Liver (tissue), 9 donors: Measurements from ENCODE around the gene CMTM6. TPM values are rescaled to one million over a fixed set of nuclear protein-coding genes. Genes with fewer than 3 reads are reported as not detected.
"Not testable (repeated sequence)": the region's sequence is repeated elsewhere in the genome, so short reads cannot be mapped to it uniquely, and the experiment has no call there.

Experiments used
- DNase-seq: peaks from one replicate; pipeline ENCODE4 v3.0.0-alpha.2; 2017; ENCODE audit warnings: low spot score
- H3K27ac ChIP-seq, 2 donors: one replicate each; pipeline ENCODE4 v1.7.0; 2013; ENCODE audit warnings: inconsistent platforms in 2 of 2, low read length in 2 of 2, control low read depth in 1 of 2, low read depth in 1 of 2, mild to moderate bottlenecking in 1 of 2
- H3K27me3 ChIP-seq, 4 donors: one replicate each; pipeline versions ENCODE4 v1.6.1 to v1.7.0; 2013; ENCODE audit warnings: low read length in 3 of 4, inconsistent platforms in 1 of 4, mild to moderate bottlenecking in 1 of 4, moderate library complexity in 1 of 4; ENCODE audit not compliant: control insufficient read depth in 4 of 4, insufficient read depth in 4 of 4
- H3K36me3 ChIP-seq, 4 donors: one replicate each; pipeline versions ENCODE4 v1.6.1 to v1.7.0; 2013; ENCODE audit warnings: low read length in 3 of 4, mild to moderate bottlenecking in 3 of 4, low read depth in 1 of 4, moderate library complexity in 1 of 4; ENCODE audit not compliant: control insufficient read depth in 4 of 4, insufficient read depth in 3 of 4
- H3K4me1 ChIP-seq, 4 donors: one replicate each; pipeline versions ENCODE4 v1.6.1 to v1.7.0; 2013; ENCODE audit warnings: low read length in 3 of 4, mild to moderate bottlenecking in 3 of 4, moderate library complexity in 1 of 4; ENCODE audit not compliant: control insufficient read depth in 4 of 4, insufficient read depth in 4 of 4
- H3K4me3 ChIP-seq, 3 donors: one replicate each; pipeline versions ENCODE4 v1.6.1 to v1.7.0; 2013; ENCODE audit warnings: low read length in 3 of 3, control low read depth in 1 of 3, low read depth in 1 of 3, mild to moderate bottlenecking in 1 of 3
- H3K9ac ChIP-seq, 2 donors: one replicate each; pipeline ENCODE4 v1.7.0; 2013; ENCODE audit warnings: low read length in 2 of 2, mild to moderate bottlenecking in 2 of 2, moderate library complexity in 2 of 2, control low read depth in 1 of 2, low read depth in 1 of 2
- H3K9me3 ChIP-seq, 4 donors: one replicate each; pipeline versions ENCODE4 v1.6.1 to v1.7.0; 2013; ENCODE audit warnings: low read length in 3 of 4; ENCODE audit not compliant: control insufficient read depth in 4 of 4
- EGR1 ChIP-seq, 2 donors: IDR thresholded peaks; 2 replicates each; pipeline ENCODE4 v1.6.1; 2016 to 2018; ENCODE audit warnings: antibody characterized with exemption in 2 of 2, low read depth in 2 of 2
- FOXA1 ChIP-seq: IDR thresholded peaks from 2 replicates; pipeline ENCODE4 v1.6.1; 2016; ENCODE audit warnings: antibody characterized with exemption
- FOXA2 ChIP-seq: IDR thresholded peaks from 2 replicates; pipeline ENCODE4 v1.6.1; 2016; ENCODE audit warnings: antibody characterized with exemption
- GABPA ChIP-seq, 2 donors: IDR thresholded peaks in 1 of 2; conservative IDR thresholded peaks in 1 of 2; 2 replicates each; pipeline ENCODE4 v1.6.1; 2016; ENCODE audit warnings: antibody characterized with exemption in 2 of 2, mild to moderate bottlenecking in 1 of 2, moderate library complexity in 1 of 2
- HNF4A ChIP-seq, 2 donors: conservative IDR thresholded peaks; 2 replicates each; pipeline ENCODE4 v1.6.1; 2016; ENCODE audit warnings: antibody characterized with exemption in 2 of 2, mild to moderate bottlenecking in 2 of 2
- HNF4G ChIP-seq: IDR thresholded peaks from 2 replicates; pipeline ENCODE4 v1.6.1; 2016; ENCODE audit warnings: antibody characterized with exemption
- JUND ChIP-seq, 2 donors: IDR thresholded peaks; 2 replicates each; pipeline ENCODE4 v1.6.1; 2016; ENCODE audit warnings: antibody characterized with exemption in 2 of 2
- NR2F2 ChIP-seq: IDR thresholded peaks from 2 replicates; pipeline ENCODE4 v1.6.1; 2016; ENCODE audit warnings: antibody characterized with exemption
- RAD21 ChIP-seq, 2 donors: IDR thresholded peaks; 2 replicates each; pipeline ENCODE4 v1.6.1; 2016; ENCODE audit warnings: antibody characterized with exemption in 2 of 2, mild to moderate bottlenecking in 2 of 2
- REST ChIP-seq: IDR thresholded peaks from 2 replicates; pipeline ENCODE4 v1.6.1; 2016; ENCODE audit warnings: antibody characterized with exemption, mild to moderate bottlenecking
- RXRA ChIP-seq, 2 donors: IDR thresholded peaks; 2 replicates each; pipeline ENCODE4 v1.6.1; 2017 to 2018; ENCODE audit warnings: antibody characterized with exemption in 2 of 2, mild to moderate bottlenecking in 1 of 2
- SP1 ChIP-seq: IDR thresholded peaks from 2 replicates; pipeline ENCODE4 v1.6.1; 2018; ENCODE audit warnings: antibody characterized with exemption, mild to moderate bottlenecking
- TAF1 ChIP-seq: conservative IDR thresholded peaks from 2 replicates; pipeline ENCODE4 v1.6.1; 2016; ENCODE audit warnings: antibody characterized with exemption, mild to moderate bottlenecking
- YY1 ChIP-seq: IDR thresholded peaks from 2 replicates; pipeline ENCODE4 v1.6.1; 2016; ENCODE audit warnings: antibody characterized with exemption, mild to moderate bottlenecking
- ZBTB33 ChIP-seq: IDR thresholded peaks from 2 replicates; pipeline ENCODE4 v1.6.1; 2016; ENCODE audit warnings: antibody characterized with exemption
- WGBS: extraction: QIAGEN DNeasy Blood & Tissue Kit; methylation state at CpG from one replicate; pipeline ENCODE4 v1.1.7; 2013; 5-methylcytosine and 5-hydroxymethylcytosine counted together
- polyA plus RNA-seq, 2 donors: library from polyadenylated mRNA; stranded (reverse) in 1 of 2; unstranded in 1 of 2; fragments of 200-250 nt in 1 of 2; fragments of >200 nt in 1 of 2; fragmentation: Nextera tagmentation in 1 of 2; extraction: Ambion mirVana in 1 of 2; gene quantifications; one replicate each; pipeline versions ENCODE4 v1.2.1 to v1.2.3, GENCODE V29; 2013 to 2015
- total RNA-seq, 2 donors: library from RNA; depleted of rRNA; stranded (reverse); fragments of >200 nt; gene quantifications; one replicate each; pipeline ENCODE4 v1.2.3, GENCODE V29; 2014
- donor health status: healthy.
- donor health status: healthy.
- donor health status: healthy.
- donor health status: healthy.
- donor health status: healthy.

CMTM6 gene
- total and polyA plus RNA-seq, 4 donors: 45.7 to 77.9 (median 51.8) TPM

GRCh38 chr3:32440611-32441350 is 61.9 kb downstream of the CMTM6 start:
- Histone ChIP-seq H3K4me3 (no peak overlapping the region), H3K4me1 (no peaks in the 10 kb centered on the region), H3K9me3 (no peaks in the 10 kb centered on the region), H3K27me3 (no peaks in the 10 kb centered on the region), H3K36me3 (no peaks in the 10 kb centered on the region), H3K27ac (no peak overlapping the region), H3K9ac (no peak overlapping the region)
- WGBS: 95% methylated on average over 10 of the region's 10 CpGs
- TF ChIP-seq EGR1 (IDR thresholded peaks at IDR 0.05; ENCODE audit: low read depth in 2 of 2) (no peak), JUND (IDR thresholded peaks at IDR 0.05) (no peak), GABPA (IDR thresholded peaks at IDR 0.05 in 1 of 2, conservative IDR thresholded peaks at IDR 0.05 in 1 of 2) (no peak), RXRA (IDR thresholded peaks at IDR 0.05) (no peak), HNF4A (conservative IDR thresholded peaks at IDR 0.05) (no peak), REST (no peak), FOXA1 (no peak), TAF1 (no peak), SP1 (no peak), RAD21 (IDR thresholded peaks at IDR 0.05) (no peak), ZBTB33 (no peak), NR2F2 (no peak), FOXA2 (no peak), HNF4G (no peak), YY1 (no peak)
- DNase-seq: no peak

DNA sequence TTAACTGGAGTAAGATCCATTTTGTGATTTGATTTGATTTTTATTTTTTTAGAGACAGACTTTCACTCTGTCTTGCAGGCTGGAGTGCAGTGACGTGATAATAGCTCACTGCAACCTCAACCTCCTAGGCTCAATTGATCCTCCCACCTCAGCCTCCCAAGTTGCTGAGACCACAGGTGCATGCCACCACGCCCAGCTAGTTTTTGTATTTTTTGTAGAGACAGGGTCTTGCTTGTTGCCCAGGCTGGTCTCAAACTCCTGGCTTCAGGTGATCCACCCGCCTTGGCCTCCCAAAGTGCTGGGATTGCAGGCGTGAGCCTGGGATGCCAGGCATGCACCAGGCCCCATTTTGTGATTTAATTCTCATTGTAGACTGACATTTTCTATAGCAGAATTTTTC is 63.2 kb downstream of the CMTM6 start:
- H3K9me3 ChIP-seq, H3K27me3 ChIP-seq, H3K4me3 ChIP-seq, H3K27ac ChIP-seq, DNase-seq, H3K36me3 ChIP-seq, H3K4me1 ChIP-seq, H3K9ac ChIP-seq: not testable (repeated sequence)
- 96% methylated on average over 4 of the region's 4 CpGs for WGBS
